ENCODE results near the gene RAB6B. TPM values are rescaled to one million over a fixed set of nuclear protein-coding genes. Genes with fewer than 3 reads are reported as not detected.

Gene RAB6B
- total RNA-seq, 1 donor from 2014 or later: 11.0 TPM

- no peak overlapping the region for H3K27ac Mint-ChIP-seq
- TF ChIP-seq CTCF (IDR thresholded peaks at IDR 0.05; ENCODE audit: unreplicated experiment): no peak
- H3K27me3 Mint-ChIP-seq (ENCODE audit: low read depth): no peaks in the 10 kb centered on the region
- DNase-seq (ENCODE audit: low spot score in 2 of 2, unreplicated experiment in 2 of 2): no peak
- no peak overlapping the region for H3K4me3 Mint-ChIP-seq
- no peaks in the 10 kb centered on the region for H3K36me3 Mint-ChIP-seq
- no peaks in the 10 kb centered on the region for H3K4me1 Mint-ChIP-seq
- no peaks in the 10 kb centered on the region for H3K9me3 Mint-ChIP-seq
Measured at GRCh38 chr3:133838916-133839800, 56.5 kb downstream of the RAB6B start.

- TF ChIP-seq CTCF (IDR thresholded peaks at IDR 0.05; ENCODE audit: unreplicated experiment): no peak
- no peak for DNase-seq (ENCODE audit: low spot score in 2 of 2, unreplicated experiment in 2 of 2)
- Mint-ChIP-seq H3K27me3 (ENCODE audit: low read depth) (no peaks in the 10 kb centered on the region), H3K4me3 (no peak overlapping the region), H3K27ac (no peak overlapping the region), H3K4me1 (no peaks in the 10 kb centered on the region), H3K9me3 (no peaks in the 10 kb centered on the region), H3K36me3 (no peaks in the 10 kb centered on the region)
Measured at GRCh38 chr3:133838296-133838789, 57.3 kb downstream of the RAB6B start.

GRCh38 chr3:133837487-133838295, 58.0 kb downstream of the RAB6B start:
- Mint-ChIP-seq H3K27me3 (ENCODE audit: low read depth) (no peaks in the 10 kb centered on the region), H3K4me3 (no peak overlapping the region), H3K27ac (no peak overlapping the region), H3K9me3 (no peaks in the 10 kb centered on the region), H3K36me3 (no peaks in the 10 kb centered on the region), H3K4me1 (no peaks in the 10 kb centered on the region)
- TF ChIP-seq CTCF (IDR thresholded peaks at IDR 0.05; ENCODE audit: unreplicated experiment): no peak
- no peak for DNase-seq (ENCODE audit: low spot score in 2 of 2, unreplicated experiment in 2 of 2)

- Mint-ChIP-seq H3K9me3 (no peaks in the 10 kb centered on the region), H3K36me3 (no peaks in the 10 kb centered on the region), H3K27ac (no peak overlapping the region), H3K27me3 (ENCODE audit: low read depth) (no peaks in the 10 kb centered on the region), H3K4me1 (no peaks in the 10 kb centered on the region), H3K4me3 (no peak overlapping the region)
- TF ChIP-seq CTCF (IDR thresholded peaks at IDR 0.05; ENCODE audit: unreplicated experiment): no peak
- DNase-seq (ENCODE audit: low spot score in 2 of 2, unreplicated experiment in 2 of 2): no peak
Measured at GRCh38 chr3:133836497-133837158, 59.1 kb downstream of the RAB6B start.

- DNase-seq (ENCODE audit: low spot score in 2 of 2, unreplicated experiment in 2 of 2): no peak
- no peaks in the 10 kb centered on the region for H3K27me3 Mint-ChIP-seq (ENCODE audit: low read depth)
- no peaks in the 10 kb centered on the region for H3K9me3 Mint-ChIP-seq
- no peaks in the 10 kb centered on the region for H3K4me1 Mint-ChIP-seq
- TF ChIP-seq CTCF (IDR thresholded peaks at IDR 0.05; ENCODE audit: unreplicated experiment): no peak
- no peak overlapping the region for H3K4me3 Mint-ChIP-seq
- no peak overlapping the region for H3K27ac Mint-ChIP-seq
- no peaks in the 10 kb centered on the region for H3K36me3 Mint-ChIP-seq
Measured at GRCh38 chr3:133835961-133836360, 59.7 kb downstream of the RAB6B start.
